ENCODE results near the gene CACNA2D2. TPM values are rescaled to one million over a fixed set of nuclear protein-coding genes. Genes with fewer than 3 reads are reported as not detected.

Gene CACNA2D2
- total and polyA plus RNA-seq, 2 of the 13 experiments (the other 11 are each of a cell fraction or from before 2014, with no cell fraction given) = not detected

DNA sequence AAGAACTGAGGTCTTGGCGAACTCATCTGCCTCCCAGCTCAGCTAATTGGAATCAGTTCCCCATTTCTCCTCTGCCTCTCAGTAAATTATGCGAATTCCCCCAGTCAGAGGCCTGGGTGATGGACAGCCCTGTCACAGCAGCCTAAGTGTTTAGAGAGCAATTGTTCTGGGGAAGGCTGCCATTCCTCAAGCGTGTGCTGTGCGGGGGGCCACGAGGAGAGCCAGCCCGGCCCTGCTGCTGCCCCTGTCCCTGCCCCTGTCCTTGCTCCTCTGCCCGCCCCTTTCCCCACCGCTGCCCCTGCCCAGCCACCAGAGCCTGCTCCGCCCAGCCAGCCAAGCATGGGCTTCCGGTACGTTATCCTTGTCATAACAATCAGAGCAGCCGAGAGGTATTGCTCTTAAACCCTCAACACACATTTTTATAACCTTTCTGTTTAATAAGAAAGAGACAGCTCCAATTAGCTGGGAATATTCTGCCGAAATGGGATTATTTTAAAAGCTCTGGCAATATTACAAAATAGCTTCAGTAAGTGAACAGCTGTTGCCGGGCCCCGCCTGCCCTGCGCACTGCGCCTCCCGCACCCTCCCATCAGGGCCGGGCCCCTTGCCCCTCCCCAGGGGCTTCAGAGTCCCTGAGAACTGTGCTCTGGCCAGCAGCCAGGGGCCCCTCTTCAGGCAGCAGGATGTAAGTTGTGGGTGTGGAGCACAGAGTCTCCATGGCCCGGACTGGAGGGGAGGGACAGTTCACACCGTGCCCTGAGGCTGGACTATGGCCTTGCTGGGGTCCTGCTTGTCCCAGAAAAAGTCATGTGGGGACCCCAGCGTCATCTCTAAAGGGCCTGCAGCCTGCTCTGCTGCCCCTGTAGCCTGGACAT, 12.4 kb upstream of the CACNA2D2 start (continued):
- no peak for TF ChIP-seq ZNF652 (CRISPR knock-in tag; IDR thresholded peaks at IDR 0.05; ENCODE audit: borderline replicate concordance, low read depth)
- TF ChIP-seq MYNN (CRISPR knock-in tag; IDR thresholded peaks at IDR 0.05; ENCODE audit: low read depth) = no peak
- TF ChIP-seq, protein P1, sequence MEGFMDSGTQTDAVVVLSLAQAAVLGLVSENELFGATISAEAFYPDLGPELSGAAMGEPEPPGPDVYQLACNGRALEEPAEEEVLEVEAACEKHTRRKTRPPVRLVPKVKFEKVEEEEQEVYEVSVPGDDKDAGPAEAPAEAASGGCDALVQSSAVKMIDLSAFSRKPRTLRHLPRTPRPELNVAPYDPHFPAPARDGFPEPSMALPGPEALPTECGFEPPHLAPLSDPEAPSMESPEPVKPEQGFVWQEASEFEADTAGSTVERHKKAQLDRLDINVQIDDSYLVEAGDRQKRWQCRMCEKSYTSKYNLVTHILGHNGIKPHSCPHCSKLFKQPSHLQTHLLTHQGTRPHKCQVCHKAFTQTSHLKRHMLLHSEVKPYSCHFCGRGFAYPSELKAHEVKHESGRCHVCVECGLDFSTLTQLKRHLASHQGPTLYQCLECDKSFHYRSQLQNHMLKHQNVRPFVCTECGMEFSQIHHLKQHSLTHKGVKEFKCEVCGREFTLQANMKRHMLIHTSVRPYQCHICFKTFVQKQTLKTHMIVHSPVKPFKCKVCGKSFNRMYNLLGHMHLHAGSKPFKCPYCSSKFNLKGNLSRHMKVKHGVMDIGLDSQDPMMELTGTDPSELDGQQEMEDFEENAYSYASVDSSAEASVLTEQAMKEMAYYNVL (CRISPR knock-in tag; IDR thresholded peaks at IDR 0.05; ENCODE audit: borderline replicate concordance) = no peak
- TF ChIP-seq MBD4 (IDR thresholded peaks at IDR 0.05; ENCODE audit: borderline replicate concordance, low read length) = no peak
- TF ChIP-seq FOXK2 (IDR thresholded peaks at IDR 0.05) = no peak
- TF ChIP-seq TARDBP (CRISPR knock-in tag; IDR thresholded peaks at IDR 0.05) = peak; percentile 31; the same call in 1 of the 2 replicates
- TF ChIP-seq XRCC5 (optimal IDR thresholded peaks at IDR 0.05; ENCODE audit: low read length) = peak; percentile 37
- TF ChIP-seq ZNF260 (CRISPR knock-in tag; IDR thresholded peaks at IDR 0.05; ENCODE audit: borderline replicate concordance, low read depth) = no peak
- TF ChIP-seq NONO (IDR thresholded peaks at IDR 0.05) = no peak
- 0 out of 2 replicates have a peak, but pooled peaks have one; percentile 23 for TF ChIP-seq NONO (CRISPR knock-in tag; conservative IDR thresholded peaks at IDR 0.05)
- peak; percentile 38; the same call in 1 of the 2 replicates for TF ChIP-seq MED1 (CRISPR knock-in tag; IDR thresholded peaks at IDR 0.05)
- 0 out of 2 replicates have a peak, but pooled peaks have one; percentile 13 for TF ChIP-seq BCL6 (CRISPR knock-in tag; IDR thresholded peaks at IDR 0.05)
- no peak for TF ChIP-seq JDP2 (CRISPR knock-in tag; IDR thresholded peaks at IDR 0.05; ENCODE audit: borderline replicate concordance)
- 0 out of 2 replicates have a peak, but pooled peaks have one; percentile 51 for TF ChIP-seq PITX1 (CRISPR knock-in tag; IDR thresholded peaks at IDR 0.05)
- no peak for TF ChIP-seq ARID3A (IDR thresholded peaks at IDR 0.05; ENCODE audit: low read depth, low read length)
- peak; percentile 28; the same call in 1 of the 2 replicates for TF ChIP-seq ARID4A (CRISPR knock-in tag; IDR thresholded peaks at IDR 0.05; ENCODE audit: borderline replicate concordance)
- TF ChIP-seq MXD1 (CRISPR knock-in tag; IDR thresholded peaks at IDR 0.05) = no peak
- no peak for TF ChIP-seq ZNF234 (CRISPR knock-in tag; conservative IDR thresholded peaks at IDR 0.05)
- TF ChIP-seq, protein P2, sequence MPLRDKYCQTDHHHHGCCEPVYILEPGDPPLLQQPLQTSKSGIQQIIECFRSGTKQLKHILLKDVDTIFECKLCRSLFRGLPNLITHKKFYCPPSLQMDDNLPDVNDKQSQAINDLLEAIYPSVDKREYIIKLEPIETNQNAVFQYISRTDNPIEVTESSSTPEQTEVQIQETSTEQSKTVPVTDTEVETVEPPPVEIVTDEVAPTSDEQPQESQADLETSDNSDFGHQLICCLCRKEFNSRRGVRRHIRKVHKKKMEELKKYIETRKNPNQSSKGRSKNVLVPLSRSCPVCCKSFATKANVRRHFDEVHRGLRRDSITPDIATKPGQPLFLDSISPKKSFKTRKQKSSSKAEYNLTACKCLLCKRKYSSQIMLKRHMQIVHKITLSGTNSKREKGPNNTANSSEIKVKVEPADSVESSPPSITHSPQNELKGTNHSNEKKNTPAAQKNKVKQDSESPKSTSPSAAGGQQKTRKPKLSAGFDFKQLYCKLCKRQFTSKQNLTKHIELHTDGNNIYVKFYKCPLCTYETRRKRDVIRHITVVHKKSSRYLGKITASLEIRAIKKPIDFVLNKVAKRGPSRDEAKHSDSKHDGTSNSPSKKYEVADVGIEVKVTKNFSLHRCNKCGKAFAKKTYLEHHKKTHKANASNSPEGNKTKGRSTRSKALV (CRISPR knock-in tag; IDR thresholded peaks at IDR 0.05) = peak; percentile 22; the same call in 1 of the 2 replicates

All from HepG2 (cell line).